ENCODE measurements around the gene CEP72. TPM values are rescaled to one million over a fixed set of nuclear protein-coding genes. Genes with fewer than 3 reads are reported as not detected.

Gene CEP72
- total RNA-seq, 3 donors from 2014 or later: 1.9 to 10.5 (median 4.3) TPM

- no peaks in the 10 kb centered on the region for H3K4me1 ChIP-seq
- H3K36me3 ChIP-seq: no peaks in the 10 kb centered on the region
- no peak for DNase-seq (ENCODE audit: low spot score in 2 of 2)
- H3K27ac ChIP-seq: no peak overlapping the region
- no peak overlapping the region for H3K4me3 ChIP-seq
- intact Hi-C loops (cut with DNase I; ENCODE audit: low total_unique reads): no loop called here
- TF ChIP-seq CTCF (IDR thresholded peaks at IDR 0.05): no peak
- TF ChIP-seq POLR2A (IDR thresholded peaks at IDR 0.05): no peak
- H3K9me3 ChIP-seq: no peaks in the 10 kb centered on the region
- no peaks in the 10 kb centered on the region for H3K27me3 ChIP-seq
Observed at GRCh38 chr5:638501-639252, 26.5 kb downstream of the CEP72 start.

- no peaks in the 10 kb centered on the region for H3K36me3 ChIP-seq
Observed at GRCh38 chr5:639253-639530, 27.1 kb downstream of the CEP72 start.

GRCh38 chr5:639584-640213 is 27.6 kb downstream of the CEP72 start:
- H3K36me3 ChIP-seq: no peaks in the 10 kb centered on the region
- H3K27me3 ChIP-seq: no peaks in the 10 kb centered on the region
- H3K4me1 ChIP-seq: no peaks in the 10 kb centered on the region
- intact Hi-C loops (cut with DNase I; ENCODE audit: low total_unique reads): no loop called here
- H3K27ac ChIP-seq: no peak overlapping the region
- no peaks in the 10 kb centered on the region for H3K9me3 ChIP-seq
- DNase-seq (ENCODE audit: low spot score in 2 of 2): no peak
- H3K4me3 ChIP-seq: no peak overlapping the region
- TF ChIP-seq POLR2AphosphoS5 (IDR thresholded peaks at IDR 0.05) (no peak), CTCF (IDR thresholded peaks at IDR 0.05) (no peak), POLR2A (IDR thresholded peaks at IDR 0.05) (no peak)

More at GRCh38 chr5:639253-639530, 27.1 kb downstream of the CEP72 start:
- Histone ChIP-seq H3K27ac (no peak overlapping the region), H3K4me1 (no peaks in the 10 kb centered on the region), H3K9me3 (no peaks in the 10 kb centered on the region), H3K27me3 (no peaks in the 10 kb centered on the region), H3K4me3 (no peak overlapping the region)
- no peak for DNase-seq (ENCODE audit: low spot score in 2 of 2)
- TF ChIP-seq POLR2A (IDR thresholded peaks at IDR 0.05) (no peak), CTCF (IDR thresholded peaks at IDR 0.05) (no peak), POLR2AphosphoS5 (IDR thresholded peaks at IDR 0.05) (no peak)
- intact Hi-C loops (cut with DNase I; ENCODE audit: low total_unique reads): no loop called here

GRCh38 chr5:640461-641330 is 28.6 kb downstream of the CEP72 start:
- H3K27ac ChIP-seq: no peak overlapping the region
- no peak for DNase-seq (ENCODE audit: low spot score in 2 of 2)
- H3K4me1 ChIP-seq: no peaks in the 10 kb centered on the region
- H3K27me3 ChIP-seq: no peaks in the 10 kb centered on the region
- no peaks in the 10 kb centered on the region for H3K9me3 ChIP-seq
- H3K36me3 ChIP-seq: no peaks in the 10 kb centered on the region
- no peak for TF ChIP-seq CTCF (IDR thresholded peaks at IDR 0.05)
- no peak for TF ChIP-seq POLR2A (IDR thresholded peaks at IDR 0.05)
- no peak for TF ChIP-seq POLR2AphosphoS5 (IDR thresholded peaks at IDR 0.05)
- intact Hi-C loops (cut with DNase I; ENCODE audit: low total_unique reads): no loop called here
- no peak overlapping the region for H3K4me3 ChIP-seq

GRCh38 chr5:641331-641765 is 29.2 kb downstream of the CEP72 start:
- Histone ChIP-seq H3K9me3 (no peaks in the 10 kb centered on the region), H3K4me3 (no peak overlapping the region), H3K4me1 (no peaks in the 10 kb centered on the region), H3K36me3 (no peaks in the 10 kb centered on the region), H3K27ac (no peak overlapping the region), H3K27me3 (no peaks in the 10 kb centered on the region)
- no peak for TF ChIP-seq POLR2AphosphoS5 (IDR thresholded peaks at IDR 0.05)
- TF ChIP-seq CTCF (IDR thresholded peaks at IDR 0.05): no peak
- TF ChIP-seq POLR2A (IDR thresholded peaks at IDR 0.05): no peak
- DNase-seq (ENCODE audit: low spot score in 2 of 2): no peak
- intact Hi-C loops (cut with DNase I; ENCODE audit: low total_unique reads): no loop called here

Measured in breast epithelium (tissue), 4 donors.